ENCODE measurements around the gene LBHD2. TPM values are rescaled to one million over a fixed set of nuclear protein-coding genes. Genes with fewer than 3 reads are reported as not detected.

LBHD2 gene
- total RNA-seq, 1 donor from 2014 or later: not detected

DNA sequence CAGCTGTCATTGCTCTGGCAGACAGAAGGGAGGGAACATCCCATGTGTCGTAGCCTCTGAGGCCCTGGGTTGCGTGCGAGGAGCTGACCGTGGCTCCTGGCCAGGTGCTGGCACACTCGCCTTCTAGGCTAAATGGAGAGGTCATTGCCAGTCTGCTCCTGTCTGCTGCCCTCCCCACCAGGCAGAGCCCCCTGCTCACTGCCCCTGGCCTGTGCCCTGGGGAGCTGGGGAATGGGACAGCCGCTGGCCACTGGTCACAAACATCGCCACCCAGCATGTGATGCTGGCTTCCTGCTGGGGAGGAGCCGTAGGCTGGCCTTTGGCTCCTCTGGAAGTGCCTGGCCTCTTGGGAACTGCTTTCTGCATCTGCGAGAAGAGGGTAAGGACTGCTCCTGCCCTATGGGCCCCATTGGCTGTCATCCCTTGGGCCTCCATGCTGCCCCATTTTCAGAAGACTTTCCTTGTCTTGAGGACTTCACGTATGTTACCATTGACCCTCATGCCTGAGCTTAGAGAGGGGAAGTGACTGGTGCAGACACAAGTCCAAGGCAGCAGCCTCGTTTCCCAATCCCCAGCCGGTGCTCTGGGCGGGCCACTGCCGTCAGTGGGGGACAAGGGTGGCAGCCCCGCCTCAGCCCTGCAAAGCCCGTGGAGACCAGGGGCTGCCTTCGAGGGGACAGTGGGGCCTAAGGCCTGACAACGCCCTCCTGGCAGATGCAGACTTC, 37.3 kb downstream of the LBHD2 start:
- no peak overlapping the region for H3K27ac ChIP-seq (ENCODE audit: low read depth, low read length)
- no peak for DNase-seq (ENCODE audit: low read depth)
- H4K20me1 ChIP-seq (ENCODE audit: insufficient read depth, low read length): peaks cover 24% of the 10 kb centered on the region
- Mint-ChIP-seq H3K36me3 (ENCODE audit: low read depth, unreplicated experiment) (peaks cover 2% of the 10 kb centered on the region), H3K27me3 (ENCODE audit: low read depth, unreplicated experiment) (peaks cover 12% of the 10 kb centered on the region), H3K9me3 (ENCODE audit: unreplicated experiment) (no peaks in the 10 kb centered on the region), H3K27ac (ENCODE audit: unreplicated experiment) (no peak overlapping the region), H3K4me1 (ENCODE audit: low read depth, unreplicated experiment) (peaks cover 5% of the 10 kb centered on the region), H3K4me3 (ENCODE audit: unreplicated experiment) (no peak overlapping the region)
- H3K4me3 ChIP-seq (ENCODE audit: insufficient read depth, low read depth, low read length): no peak overlapping the region
- no peaks in the 10 kb centered on the region for H3K79me2 ChIP-seq (ENCODE audit: insufficient read depth, low read length)
- H3K9me3 ChIP-seq (ENCODE audit: insufficient read depth, low read depth, low read length): no peaks in the 10 kb centered on the region
- H3K9ac ChIP-seq (ENCODE audit: low read length): no peak overlapping the region
- H3K4me2 ChIP-seq (ENCODE audit: low read length): no peak overlapping the region
- H2AFZ ChIP-seq (ENCODE audit: low read depth, low read length): no peak overlapping the region
- H3K4me1 ChIP-seq (ENCODE audit: insufficient read depth, low read length): peaks cover 25% of the 10 kb centered on the region
- H3K27me3 ChIP-seq (ENCODE audit: insufficient read depth, low read length): no peaks in the 10 kb centered on the region
- H3K36me3 ChIP-seq (ENCODE audit: insufficient read depth, low read length): no peaks in the 10 kb centered on the region
- FAIRE-seq: no peak
- TF ChIP-seq, protein P1, sequence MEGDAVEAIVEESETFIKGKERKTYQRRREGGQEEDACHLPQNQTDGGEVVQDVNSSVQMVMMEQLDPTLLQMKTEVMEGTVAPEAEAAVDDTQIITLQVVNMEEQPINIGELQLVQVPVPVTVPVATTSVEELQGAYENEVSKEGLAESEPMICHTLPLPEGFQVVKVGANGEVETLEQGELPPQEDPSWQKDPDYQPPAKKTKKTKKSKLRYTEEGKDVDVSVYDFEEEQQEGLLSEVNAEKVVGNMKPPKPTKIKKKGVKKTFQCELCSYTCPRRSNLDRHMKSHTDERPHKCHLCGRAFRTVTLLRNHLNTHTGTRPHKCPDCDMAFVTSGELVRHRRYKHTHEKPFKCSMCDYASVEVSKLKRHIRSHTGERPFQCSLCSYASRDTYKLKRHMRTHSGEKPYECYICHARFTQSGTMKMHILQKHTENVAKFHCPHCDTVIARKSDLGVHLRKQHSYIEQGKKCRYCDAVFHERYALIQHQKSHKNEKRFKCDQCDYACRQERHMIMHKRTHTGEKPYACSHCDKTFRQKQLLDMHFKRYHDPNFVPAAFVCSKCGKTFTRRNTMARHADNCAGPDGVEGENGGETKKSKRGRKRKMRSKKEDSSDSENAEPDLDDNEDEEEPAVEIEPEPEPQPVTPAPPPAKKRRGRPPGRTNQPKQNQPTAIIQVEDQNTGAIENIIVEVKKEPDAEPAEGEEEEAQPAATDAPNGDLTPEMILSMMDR (IDR thresholded peaks at IDR 0.05; ENCODE audit: insufficient read depth, low read depth, low read length): no peak
- no peak for TF ChIP-seq EZH2 (IDR thresholded peaks at IDR 0.05; ENCODE audit: insufficient read depth, low read length)

DNA sequence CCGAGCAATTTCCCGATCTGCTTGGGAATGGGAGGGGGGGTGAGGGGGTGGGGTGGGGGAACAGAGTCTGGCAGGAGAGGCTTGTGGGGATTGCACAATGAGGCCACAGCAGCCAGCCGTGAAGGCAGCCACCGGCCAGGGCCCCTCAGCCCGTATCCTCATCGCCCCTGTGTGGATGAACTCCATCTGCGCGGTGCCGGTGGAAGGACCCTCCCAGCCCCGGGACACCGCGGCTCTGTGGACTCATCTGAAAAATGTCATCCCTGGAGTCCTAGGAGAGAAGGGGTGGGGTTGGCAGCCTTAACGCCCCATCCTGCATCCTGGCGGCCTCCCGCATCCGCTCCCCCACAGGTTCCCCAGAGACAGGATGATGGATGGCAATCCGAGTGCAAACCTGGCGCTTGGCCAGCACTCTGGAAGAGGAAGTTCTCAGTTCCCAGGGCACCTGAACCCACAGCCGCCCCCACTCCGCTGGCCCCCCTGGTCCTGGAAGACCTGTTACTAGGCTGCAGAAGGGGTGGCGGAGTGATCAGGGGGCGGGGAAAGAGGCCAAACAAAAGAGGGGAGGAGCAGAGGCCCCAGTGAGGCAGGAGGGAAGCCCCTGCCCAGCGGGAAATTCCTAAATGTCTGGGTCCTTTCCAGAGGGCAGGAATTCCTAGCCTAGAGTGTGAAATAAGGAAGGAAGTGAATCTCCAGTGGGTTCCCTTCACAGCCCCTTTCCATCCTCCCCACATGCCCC, 38.0 kb downstream of the LBHD2 start:
- Histone ChIP-seq H3K9me3 (ENCODE audit: insufficient read depth, low read depth, low read length) (no peaks in the 10 kb centered on the region), H3K27me3 (ENCODE audit: insufficient read depth, low read length) (no peaks in the 10 kb centered on the region), H3K4me2 (ENCODE audit: low read length) (peak overlapping the region; percentile 80), H3K36me3 (ENCODE audit: insufficient read depth, low read length) (no peaks in the 10 kb centered on the region), H3K4me3 (ENCODE audit: insufficient read depth, low read depth, low read length) (no peak overlapping the region), H2AFZ (ENCODE audit: low read depth, low read length) (peak overlapping the region; percentile 23), H3K9ac (ENCODE audit: low read length) (no peak overlapping the region), H4K20me1 (ENCODE audit: insufficient read depth, low read length) (peaks cover 29% of the 10 kb centered on the region), H3K79me2 (ENCODE audit: insufficient read depth, low read length) (no peaks in the 10 kb centered on the region), H3K27ac (ENCODE audit: low read depth, low read length) (no peak overlapping the region), H3K4me1 (ENCODE audit: insufficient read depth, low read length) (peaks cover 25% of the 10 kb centered on the region)
- Mint-ChIP-seq H3K36me3 (ENCODE audit: low read depth, unreplicated experiment) (peaks cover 2% of the 10 kb centered on the region), H3K4me3 (ENCODE audit: unreplicated experiment) (no peak overlapping the region), H3K9me3 (ENCODE audit: unreplicated experiment) (no peaks in the 10 kb centered on the region), H3K4me1 (ENCODE audit: low read depth, unreplicated experiment) (peaks cover 4% of the 10 kb centered on the region), H3K27me3 (ENCODE audit: low read depth, unreplicated experiment) (peaks cover 13% of the 10 kb centered on the region), H3K27ac (ENCODE audit: unreplicated experiment) (no peak overlapping the region)
- DNase-seq (ENCODE audit: low read depth) (peak; percentile 66), FAIRE-seq (no peak)
- TF ChIP-seq EZH2 (IDR thresholded peaks at IDR 0.05; ENCODE audit: insufficient read depth, low read length): no peak
- TF ChIP-seq, protein P1 (IDR thresholded peaks at IDR 0.05; ENCODE audit: insufficient read depth, low read depth, low read length): no peak

Data from astrocyte (in vitro differentiated cells and primary cell).